ENCODE data around the gene GPR151.

Gene GPR151

GRCh38 chr5:146520731-146521130 is 4.7 kb upstream of the GPR151 start:
- no peak for DNase-seq

- no peak for DNase-seq
Measured at GRCh38 chr5:146519554-146519953, 3.6 kb upstream of the GPR151 start.

- DNase-seq: no peak
Measured at GRCh38 chr5:146515473-146516150, 378 bp downstream of the GPR151 start.

GRCh38 chr5:146514575-146514974 is 1.4 kb downstream of the GPR151 start:
- DNase-seq: no peak

DNA sequence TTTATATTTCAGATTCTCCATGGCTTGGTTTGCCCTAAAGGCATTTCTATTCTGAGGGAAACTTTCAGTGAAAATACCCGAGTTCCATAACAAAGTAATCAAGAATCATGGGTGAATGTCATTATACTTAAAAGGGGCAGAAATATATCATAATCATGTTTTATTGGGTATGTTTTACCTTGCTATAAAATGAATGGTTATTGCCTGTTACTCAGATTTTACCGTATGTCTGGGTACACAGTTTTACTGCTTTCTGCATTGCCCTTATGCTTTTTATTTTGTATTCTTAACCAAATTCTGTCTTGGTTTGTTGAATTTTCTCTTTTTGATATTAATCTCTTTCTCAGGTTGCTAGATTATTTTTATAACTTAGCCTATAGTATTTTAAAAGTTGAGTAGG is 2.5 kb downstream of the GPR151 start:
- no peak for DNase-seq

- DNase-seq: no peak
Measured at GRCh38 chr5:146510559-146511125, 5.3 kb downstream of the GPR151 start.

- DNase-seq: no peak
Measured at GRCh38 chr5:146507428-146507827, 8.6 kb downstream of the GPR151 start.

GRCh38 chr5:146499680-146500079 is 16.3 kb downstream of the GPR151 start:
- DNase-seq: no peak

DNA sequence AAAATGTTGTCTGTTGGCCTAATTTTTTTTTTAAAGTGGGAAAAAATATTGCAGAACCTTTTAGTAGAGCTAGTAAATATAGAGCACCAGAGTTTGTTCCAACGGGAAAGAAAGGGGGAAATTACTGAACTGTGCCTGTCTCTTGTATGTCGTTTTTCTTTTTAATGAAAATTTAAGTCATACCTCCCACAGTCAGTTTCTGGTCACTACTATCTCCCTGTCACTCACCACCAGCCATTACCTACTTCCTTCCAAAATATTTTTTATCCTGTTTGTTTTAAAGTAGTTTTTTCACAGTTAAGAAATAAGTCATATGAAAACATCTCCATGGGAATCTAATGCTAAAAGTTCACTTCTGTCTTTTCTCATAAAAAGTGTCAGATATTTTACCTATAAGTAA is 21.3 kb downstream of the GPR151 start:
- no peak for DNase-seq

DNA sequence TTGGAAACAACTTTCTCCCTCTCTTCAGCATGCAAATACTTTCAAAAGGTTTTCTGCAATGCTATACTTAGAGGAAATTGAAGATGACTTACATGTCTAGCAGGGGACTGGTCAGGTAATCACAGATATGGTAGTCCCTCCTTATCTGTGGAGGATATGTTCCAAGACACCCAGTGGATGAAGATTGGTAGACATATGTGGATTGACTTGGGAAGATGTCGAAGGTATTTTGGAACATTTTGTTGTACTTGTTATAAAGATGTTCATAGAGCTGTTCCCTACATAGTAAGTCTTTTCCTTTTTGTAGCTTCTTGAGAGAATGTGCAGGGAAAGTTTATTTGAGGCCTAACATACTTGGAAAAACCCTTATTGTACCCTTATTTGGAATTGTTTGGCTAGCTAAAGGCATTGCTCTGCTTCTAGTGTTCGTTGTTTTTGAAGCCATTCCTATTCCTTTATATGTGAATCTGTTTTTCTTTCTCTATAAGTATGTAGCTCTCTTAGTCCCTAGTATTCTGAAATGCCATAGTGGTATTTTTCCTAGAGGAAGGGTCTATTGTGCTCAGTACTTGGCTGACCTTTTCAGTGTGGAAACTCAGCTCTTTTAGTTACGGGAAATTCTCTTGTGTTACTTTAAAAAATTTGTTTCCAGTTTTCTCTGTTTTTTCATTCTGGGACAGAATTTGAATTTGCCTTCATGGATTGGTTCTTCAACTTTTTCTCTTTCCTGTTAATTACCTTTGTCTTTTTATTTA is 25.7 kb downstream of the GPR151 start:
- DNase-seq: no peak

DNA sequence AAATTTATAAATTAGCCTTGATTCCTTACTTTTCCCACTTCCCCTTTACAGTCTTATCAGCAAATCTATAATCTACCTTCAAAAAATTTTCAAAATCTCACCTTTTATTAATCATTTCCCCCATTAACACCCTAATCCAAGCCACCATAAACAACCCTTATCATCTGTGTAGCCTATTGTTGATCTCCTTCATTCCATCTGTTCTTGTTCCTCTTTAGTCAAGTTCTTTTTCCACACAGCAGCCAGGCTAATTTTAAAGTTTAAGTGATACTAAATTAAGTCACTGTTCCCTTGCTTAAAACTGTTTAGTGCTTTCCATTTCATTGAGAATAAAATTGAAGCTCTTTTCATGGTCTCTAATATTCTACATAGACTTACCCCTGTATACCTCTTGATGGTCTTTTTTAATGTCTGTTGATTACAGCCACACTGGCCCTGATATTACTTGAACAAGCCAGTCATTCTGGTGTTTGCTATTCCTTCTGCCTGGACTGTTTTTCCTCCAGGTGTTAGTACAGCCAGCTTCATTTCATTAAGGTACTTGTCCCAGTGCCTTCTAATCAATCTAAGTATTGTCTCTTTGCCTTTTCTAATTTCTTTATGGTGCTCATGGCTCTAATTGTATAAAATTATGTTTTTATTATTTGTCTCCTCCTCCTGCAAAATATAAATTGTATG is 31.1 kb downstream of the GPR151 start:
- no peak for DNase-seq

GRCh38 chr5:146482775-146483174 is 33.2 kb downstream of the GPR151 start:
- no peak for DNase-seq

- DNase-seq: no peak
Measured at GRCh38 chr5:146475906-146476305, 40.1 kb downstream of the GPR151 start.

DNA sequence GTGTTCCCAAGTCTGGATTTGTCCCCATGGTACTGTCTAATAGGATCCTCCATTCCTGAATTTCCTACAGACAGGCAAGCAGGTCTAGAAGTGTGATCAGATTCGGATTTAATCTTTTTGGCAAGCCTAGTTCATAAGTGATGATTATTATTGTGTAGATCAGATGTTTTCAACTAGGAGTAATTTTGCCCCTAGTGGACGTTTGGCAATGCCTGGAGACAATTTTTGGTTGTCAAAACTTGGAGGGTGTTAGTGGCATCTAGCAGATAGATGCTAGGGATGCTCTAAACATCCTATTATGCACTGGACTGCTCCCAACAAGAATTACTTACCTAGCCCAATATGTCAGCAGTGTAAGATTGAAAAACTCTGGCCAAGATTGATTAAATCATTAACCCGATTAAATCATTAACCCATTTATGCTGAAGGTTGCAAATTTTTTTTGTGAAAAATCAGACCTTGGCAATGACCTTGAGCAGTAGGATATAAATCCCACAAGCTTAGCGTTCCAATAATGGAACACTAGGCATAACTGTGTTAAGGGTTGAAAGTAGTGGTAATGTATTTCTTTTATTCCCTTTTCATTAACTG is 40.7 kb downstream of the GPR151 start:
- DNase-seq: no peak

DNA sequence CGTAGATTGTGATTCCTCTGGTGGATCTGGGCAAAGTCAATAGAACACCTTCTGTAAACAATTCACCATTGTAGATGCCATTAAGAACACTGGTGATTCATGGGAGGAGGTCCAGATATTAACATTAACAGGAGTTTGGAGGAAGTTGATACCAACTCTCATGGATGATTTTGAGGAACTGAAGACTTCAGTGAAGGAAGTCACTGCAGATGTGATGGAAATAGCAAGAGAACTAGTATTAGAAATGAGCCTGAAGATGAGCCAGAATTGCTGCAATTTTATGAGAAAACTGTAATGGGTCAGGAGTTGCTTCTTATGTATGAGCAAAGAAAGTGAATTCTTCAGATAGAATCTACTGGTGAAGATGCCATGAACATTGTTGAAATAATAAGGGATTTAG is 41.9 kb downstream of the GPR151 start:
- no peak for DNase-seq

DNA sequence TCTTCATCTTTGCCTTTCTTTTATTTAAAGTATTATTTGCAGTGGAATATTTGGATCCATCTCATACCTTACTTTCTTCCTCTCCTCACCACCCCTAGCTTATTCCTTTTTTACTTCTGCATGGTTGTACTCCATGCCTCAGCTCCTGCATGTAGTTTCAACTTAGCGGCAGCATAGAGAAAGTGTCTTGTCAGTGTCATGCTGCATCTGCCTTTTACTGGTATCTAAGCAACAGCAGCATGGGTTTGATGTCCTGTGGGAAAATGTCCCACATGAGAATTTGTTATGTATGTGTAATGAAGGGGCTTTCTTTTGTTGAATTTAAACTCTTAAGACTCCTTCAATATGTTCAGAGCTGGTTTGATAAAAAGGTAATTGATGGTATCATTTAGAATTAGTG is 48.2 kb downstream of the GPR151 start:
- no peak for DNase-seq

DNA sequence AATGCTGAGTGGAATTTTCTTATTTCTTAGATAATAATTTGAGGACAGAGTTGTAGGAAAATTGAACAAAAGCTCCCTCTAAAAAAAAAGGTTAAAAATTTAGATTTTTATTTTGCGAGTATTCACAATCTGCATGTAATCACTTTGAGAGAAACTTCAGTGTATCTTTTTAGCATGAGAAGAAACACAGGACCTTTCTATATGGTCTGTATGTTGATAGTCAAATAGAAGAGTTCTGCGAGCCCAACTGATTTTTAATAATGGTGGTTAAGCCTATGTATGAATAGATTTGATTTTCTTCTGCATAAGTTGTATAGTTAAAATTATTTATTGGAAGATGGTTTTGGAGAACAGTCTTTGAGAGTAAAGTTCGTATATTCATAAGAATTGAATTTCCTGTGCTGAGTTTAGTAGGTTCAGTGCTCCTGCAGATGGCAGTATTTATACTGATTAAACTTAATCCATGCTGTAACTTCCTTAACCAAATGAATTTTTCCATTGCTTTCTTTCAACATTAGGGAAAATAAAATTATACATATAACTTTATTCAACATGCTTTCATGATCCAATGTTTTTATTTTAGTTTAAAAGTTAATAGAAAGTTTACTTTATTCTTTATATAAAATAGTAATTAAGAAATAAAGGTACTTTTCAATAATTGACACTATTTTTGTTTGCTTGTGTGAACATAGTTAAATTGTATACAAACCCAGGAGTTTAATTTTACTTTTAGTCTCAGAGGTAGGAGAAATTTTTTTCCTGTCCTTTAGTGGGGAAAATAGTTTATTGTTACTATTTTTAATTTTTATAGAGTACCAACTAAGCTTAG is 49.3 kb downstream of the GPR151 start:
- no peak for DNase-seq

DNA sequence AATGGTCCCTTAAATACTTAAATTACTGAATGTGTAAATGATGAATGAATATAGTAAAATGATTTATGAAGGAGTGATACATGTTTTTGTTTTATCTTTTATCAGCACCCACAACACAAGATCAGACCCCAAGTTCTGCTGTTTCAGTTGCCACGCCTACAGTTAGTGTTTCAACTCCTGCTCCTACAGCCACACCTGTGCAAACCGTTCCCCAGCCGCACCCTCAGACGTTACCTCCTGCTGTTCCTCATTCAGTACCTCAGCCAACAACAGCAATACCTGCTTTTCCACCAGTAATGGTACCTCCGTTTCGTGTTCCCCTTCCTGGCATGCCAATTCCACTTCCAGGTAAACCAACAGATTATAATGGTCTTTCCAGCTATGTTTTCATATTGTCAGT is 52.5 kb downstream of the GPR151 start:
- DNase-seq: no peak

Measured in nucleus accumbens (tissue), 56 donors.